ENCODE results near the gene AASS. TPM values are rescaled to one million over a fixed set of nuclear protein-coding genes. Genes with fewer than 3 reads are reported as not detected.

Gene AASS
- total and polyA plus RNA-seq, 7 donors, result 2.8 to 9.6 (median 4.8) TPM

DNA sequence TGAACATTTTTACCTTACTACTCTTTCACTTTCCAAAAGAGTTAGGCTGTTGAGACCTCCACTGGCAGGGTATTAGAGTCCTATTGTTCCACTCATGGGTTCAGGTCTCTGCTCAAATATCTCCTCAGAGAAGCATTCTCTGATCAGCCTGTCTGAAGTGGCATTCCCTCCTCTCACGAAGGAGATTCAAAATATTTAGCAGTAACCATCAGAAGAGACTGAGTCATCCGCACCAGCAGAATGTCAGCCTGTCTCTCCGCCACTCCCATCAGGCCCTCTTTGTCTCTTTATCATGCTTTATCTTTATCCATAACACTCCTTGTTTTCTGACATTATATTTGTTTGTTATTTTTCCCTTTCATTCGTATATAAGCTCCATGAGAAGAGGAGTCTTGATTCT, 79.1 kb downstream of the AASS start:
- Histone ChIP-seq H3K27ac (no peak overlapping the region), H3K9me3 (no peaks in the 10 kb centered on the region), H3K4me3 (no peak overlapping the region), H3K36me3 (ENCODE audit: insufficient read depth in 1 of 2, low read depth in 1 of 2) (no peaks in the 10 kb centered on the region), H3K27me3 (ENCODE audit: insufficient read depth in 3 of 3, low read length in 2 of 3) (no peaks in the 10 kb centered on the region), H3K4me1 (no peaks in the 10 kb centered on the region)
- WGBS, 3 donors, result 82 to 88% (median 84%) methylated on average over 4 of the region's 4 CpGs
- ATAC-seq (no peak), DNase-seq (no peak)
- intact Hi-C loops (cut with DNase I), result no loop called here
- TF ChIP-seq CTCF (IDR thresholded peaks at IDR 0.05), result no peak

DNA sequence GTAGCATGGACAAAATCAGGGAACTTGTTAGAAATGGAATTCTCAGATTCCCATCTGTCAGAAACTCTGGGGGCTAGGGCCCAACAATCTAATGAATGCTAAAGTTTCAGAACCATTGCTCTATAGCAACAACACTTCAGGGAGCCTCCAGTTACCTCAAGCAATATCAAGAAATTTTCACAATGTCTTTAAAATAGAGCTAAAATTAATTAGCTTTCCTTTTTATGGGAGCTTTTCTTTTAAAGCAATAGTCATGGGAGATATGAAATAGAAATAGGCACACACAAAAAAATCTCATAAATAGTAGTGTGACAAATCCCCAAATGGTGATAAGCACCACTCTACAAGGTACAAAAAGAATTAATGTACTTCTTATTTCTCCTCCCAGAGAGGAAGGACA, 80.9 kb downstream of the AASS start:
- no peak for TF ChIP-seq CTCF (IDR thresholded peaks at IDR 0.05)
- no peaks in the 10 kb centered on the region for H3K36me3 ChIP-seq (ENCODE audit: insufficient read depth in 1 of 2, low read depth in 1 of 2)
- DNase-seq, result no peak
- no peak overlapping the region for H3K27ac ChIP-seq
- H3K4me1 ChIP-seq, result no peaks in the 10 kb centered on the region
- H3K9me3 ChIP-seq, result no peaks in the 10 kb centered on the region
- ATAC-seq, result no peak
- no peaks in the 10 kb centered on the region for H3K27me3 ChIP-seq (ENCODE audit: insufficient read depth in 3 of 3, low read length in 2 of 3)
- no peak overlapping the region for H3K4me3 ChIP-seq
- intact Hi-C loops (cut with DNase I), result no loop called here

DNA sequence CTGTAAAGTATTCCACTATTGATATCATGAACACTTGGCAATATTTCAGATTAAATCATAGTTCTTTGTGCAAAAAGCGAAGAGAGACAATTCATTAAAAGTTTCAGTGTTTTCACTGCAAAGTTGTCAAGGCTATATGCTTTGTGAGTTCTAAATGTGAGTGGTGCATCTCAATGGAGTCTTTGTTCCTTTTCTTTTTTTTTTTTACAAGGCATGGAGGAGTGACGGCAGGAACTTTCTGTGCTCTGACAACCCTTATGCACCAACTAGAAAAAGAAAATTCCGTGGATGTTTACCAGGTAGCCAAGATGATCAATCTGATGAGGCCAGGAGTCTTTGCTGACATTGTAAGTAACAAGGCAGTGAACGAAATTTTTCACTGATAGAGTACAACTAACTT, 84.5 kb downstream of the AASS start:
- Histone ChIP-seq H3K27ac (no peak overlapping the region), H3K9me3 (no peaks in the 10 kb centered on the region), H3K4me3 (no peak overlapping the region), H3K4me1 (no peaks in the 10 kb centered on the region), H3K27me3 (ENCODE audit: insufficient read depth in 3 of 3, low read length in 2 of 3) (no peaks in the 10 kb centered on the region), H3K36me3 (ENCODE audit: insufficient read depth in 1 of 2, low read depth in 1 of 2) (no peaks in the 10 kb centered on the region)
- 72 to 77% (median 73%) methylated on average over 4 of the region's 4 CpGs for WGBS, 3 donors
- ATAC-seq (no peak), DNase-seq (no peak)
- intact Hi-C loops (cut with DNase I), result no loop called here
- TF ChIP-seq CTCF (IDR thresholded peaks at IDR 0.05), result no peak

DNA sequence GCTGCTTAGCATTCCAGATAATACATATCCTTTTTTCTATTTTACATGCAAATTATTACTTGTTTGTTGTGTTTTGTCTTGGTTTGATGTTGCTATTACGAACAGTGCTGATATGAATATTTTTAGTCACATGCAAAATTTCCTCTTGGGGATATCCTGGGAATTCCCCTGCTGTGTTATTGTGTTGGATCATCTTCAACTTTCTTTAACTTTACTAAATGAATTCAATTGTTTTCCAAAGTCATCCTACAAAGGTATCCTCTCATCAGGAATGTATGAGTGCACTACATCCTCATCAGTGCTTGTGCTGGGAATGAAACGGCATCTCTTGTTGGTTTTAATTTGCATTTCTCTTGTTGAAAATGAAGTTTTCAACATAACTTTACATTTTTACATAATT, 87.1 kb downstream of the AASS start:
- Histone ChIP-seq H3K36me3 (ENCODE audit: insufficient read depth in 1 of 2, low read depth in 1 of 2) (no peaks in the 10 kb centered on the region), H3K4me3 (no peak overlapping the region), H3K4me1 (no peaks in the 10 kb centered on the region), H3K9me3 (no peaks in the 10 kb centered on the region), H3K27me3 (ENCODE audit: insufficient read depth in 3 of 3, low read length in 2 of 3) (no peaks in the 10 kb centered on the region), H3K27ac (no peak overlapping the region)
- no peak for DNase-seq
- WGBS, 3 donors, result 51 to 72% (median 55%) methylated on average over 2 of the region's 2 CpGs
- ATAC-seq, result no peak
- intact Hi-C loops (cut with DNase I), result no loop called here
- no peak for TF ChIP-seq CTCF (IDR thresholded peaks at IDR 0.05)

- WGBS, 3 donors, result 58 to 76% (median 62%) methylated on average over 1 of the region's 1 CpG
Observed at GRCh38 chr7:122055073-122055472, 89.0 kb downstream of the AASS start.

More at GRCh38 chr7:122055073-122055472, 89.0 kb downstream of the AASS start:
- TF ChIP-seq CTCF (IDR thresholded peaks at IDR 0.05), result no peak
- ATAC-seq, result no peak
- intact Hi-C loops (cut with DNase I), result no loop called here
- Histone ChIP-seq H3K27ac (no peak overlapping the region), H3K9me3 (no peaks in the 10 kb centered on the region), H3K4me1 (no peaks in the 10 kb centered on the region), H3K4me3 (no peak overlapping the region), H3K36me3 (ENCODE audit: insufficient read depth in 1 of 2, low read depth in 1 of 2) (no peaks in the 10 kb centered on the region), H3K27me3 (ENCODE audit: insufficient read depth in 3 of 3, low read length in 2 of 3) (no peaks in the 10 kb centered on the region)
- no peak for DNase-seq
